ENCODE measurements around the gene GFRA1.

The GFRA1 gene

DNA sequence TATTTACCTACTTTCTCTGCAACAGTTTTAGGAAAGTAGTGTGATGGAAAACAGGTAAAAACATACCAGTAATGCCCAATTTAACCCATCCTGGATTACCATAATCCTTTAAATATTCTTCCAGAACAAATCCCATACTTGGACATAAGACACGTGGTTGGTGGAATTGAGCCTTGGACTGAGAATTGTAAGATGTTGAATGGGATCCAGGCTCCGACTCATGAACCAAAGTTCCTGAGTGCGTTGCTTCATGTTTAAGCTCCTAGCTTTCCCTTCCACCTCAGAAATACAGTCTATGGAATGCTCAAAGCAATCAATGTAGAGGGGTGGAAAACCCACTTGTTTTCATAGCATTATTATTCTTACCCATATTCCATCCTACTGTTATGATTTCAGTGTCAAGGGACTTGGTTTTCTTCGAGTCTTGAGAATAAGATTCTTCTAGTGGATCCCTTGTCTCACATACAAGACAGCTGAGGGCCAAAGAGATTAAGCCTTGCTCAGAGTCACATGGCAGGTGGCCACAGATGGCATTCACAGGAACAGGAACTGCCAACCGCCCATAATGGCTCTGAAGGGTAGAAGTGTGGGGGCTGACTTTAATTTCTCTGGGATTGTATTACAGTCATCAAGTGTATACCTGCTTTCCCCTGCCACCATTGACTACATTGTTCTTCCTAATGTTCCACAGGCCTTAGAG, 171.2 kb downstream of the GFRA1 start:
- no peak for DNase-seq (ENCODE audit: low read depth)

DNA sequence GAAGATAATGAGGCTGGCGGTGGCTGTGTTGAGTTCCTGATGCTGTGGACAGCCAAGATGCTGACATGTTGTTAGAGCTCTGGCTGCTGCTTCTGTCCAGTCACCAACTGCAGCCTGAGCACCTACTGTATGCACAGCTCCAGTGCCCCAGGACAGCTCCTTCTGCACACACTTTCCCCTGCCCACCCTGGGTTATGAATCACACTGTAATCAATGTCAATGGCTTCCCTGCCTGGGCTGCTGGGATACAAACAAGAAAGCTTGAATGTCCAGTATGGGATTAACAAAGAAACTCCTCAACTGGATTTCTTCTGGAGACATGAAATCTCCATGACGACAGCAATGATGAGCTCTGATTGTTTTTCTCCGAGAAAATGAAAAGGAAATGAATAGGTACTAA, 172.0 kb downstream of the GFRA1 start:
- no peak for DNase-seq (ENCODE audit: low read depth)

DNA sequence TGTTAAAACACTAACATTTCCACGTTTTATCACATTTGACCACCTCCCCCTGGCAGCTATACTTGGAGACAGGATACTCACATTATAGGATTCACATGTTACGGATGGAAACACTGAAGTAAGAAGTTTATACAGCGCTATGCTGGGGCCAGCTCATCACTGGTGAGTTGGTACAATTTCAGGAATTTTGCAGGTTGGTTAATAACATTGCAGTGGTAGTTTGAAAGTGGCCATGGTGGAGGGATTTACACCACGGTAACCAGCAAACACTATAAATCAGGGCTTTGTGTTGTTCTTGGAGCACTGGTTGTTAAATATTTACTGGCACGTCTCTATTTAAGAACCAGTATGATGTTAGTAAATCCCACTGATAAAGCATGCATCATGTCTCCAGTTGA, 174.0 kb downstream of the GFRA1 start:
- no peak for DNase-seq (ENCODE audit: low read depth)

DNA sequence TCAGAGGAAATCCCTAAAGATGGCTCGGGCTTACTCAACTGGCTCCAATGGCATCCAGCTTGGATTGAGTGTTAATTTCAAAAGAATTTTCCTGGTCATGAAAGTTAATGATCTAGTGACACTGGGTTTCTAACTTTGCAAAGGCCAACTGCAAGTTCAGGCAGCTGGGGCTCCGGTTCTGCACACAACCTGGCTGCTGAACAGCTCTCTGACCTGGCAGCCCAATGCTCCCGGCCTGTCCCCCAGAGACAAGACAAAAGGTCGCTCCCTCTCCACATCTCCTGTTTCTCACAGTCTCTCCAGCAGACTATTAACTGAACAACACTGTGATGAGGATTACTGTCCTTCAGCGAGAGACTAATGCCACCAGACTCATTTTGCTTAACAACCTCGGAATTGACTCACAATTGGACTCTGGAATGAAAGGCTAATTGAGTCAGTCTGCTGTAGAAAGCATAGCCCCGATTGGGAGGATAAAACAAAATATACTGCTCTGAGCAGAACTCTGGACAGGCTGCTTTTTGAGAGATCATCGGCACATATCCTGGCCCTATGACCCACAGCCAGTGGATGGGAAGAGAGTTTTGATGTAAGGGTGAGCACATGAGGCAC, 174.5 kb downstream of the GFRA1 start:
- DNase-seq (ENCODE audit: low read depth) = no peak

DNA sequence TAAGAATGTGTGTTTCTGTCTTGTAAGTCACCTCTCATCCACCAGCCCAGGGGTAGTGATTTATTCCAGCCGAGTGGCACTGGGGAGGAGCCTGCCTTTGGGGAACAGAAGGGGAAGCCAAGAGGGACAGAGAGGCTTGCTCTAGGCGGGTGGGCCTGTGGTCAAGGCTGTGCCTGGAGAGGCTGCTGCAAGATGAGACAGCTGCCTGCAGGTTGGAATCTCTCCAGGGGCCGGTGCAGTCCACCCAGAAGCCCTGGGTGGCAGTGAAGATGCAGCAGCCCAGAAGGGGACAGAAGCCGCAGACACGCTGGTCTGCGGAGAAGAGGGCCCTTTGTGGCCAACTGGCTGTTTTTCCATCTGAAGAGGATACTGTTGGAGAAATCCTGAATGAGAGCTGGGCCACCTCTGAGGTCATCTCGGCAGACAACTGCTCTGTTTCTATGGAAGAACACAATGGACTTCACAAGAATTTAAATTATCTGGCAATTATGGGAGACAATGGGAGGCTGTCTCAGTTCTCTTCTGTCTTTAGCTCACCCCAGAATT, 175.7 kb downstream of the GFRA1 start:
- no peak for DNase-seq (ENCODE audit: low read depth)

DNA sequence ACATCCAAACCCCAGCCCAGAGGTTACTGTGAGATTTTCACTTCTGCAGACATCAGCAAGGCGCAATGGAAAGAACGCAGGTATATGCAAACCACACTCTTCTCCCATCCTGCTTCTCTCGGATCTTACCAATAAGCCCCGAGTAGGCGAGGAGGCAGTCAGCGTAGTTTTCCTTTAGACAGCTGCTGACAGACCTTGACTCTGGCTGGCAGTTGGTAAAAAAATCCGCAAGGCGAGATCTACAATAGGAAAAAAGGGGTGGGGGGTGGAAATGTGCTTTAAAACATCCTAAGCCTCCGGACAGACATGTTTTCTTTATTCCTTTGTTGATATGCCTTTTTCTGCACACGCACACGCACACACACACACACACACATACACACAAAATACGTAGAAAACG, 176.5 kb downstream of the GFRA1 start:
- DNase-seq (ENCODE audit: low read depth) = no peak

DNA sequence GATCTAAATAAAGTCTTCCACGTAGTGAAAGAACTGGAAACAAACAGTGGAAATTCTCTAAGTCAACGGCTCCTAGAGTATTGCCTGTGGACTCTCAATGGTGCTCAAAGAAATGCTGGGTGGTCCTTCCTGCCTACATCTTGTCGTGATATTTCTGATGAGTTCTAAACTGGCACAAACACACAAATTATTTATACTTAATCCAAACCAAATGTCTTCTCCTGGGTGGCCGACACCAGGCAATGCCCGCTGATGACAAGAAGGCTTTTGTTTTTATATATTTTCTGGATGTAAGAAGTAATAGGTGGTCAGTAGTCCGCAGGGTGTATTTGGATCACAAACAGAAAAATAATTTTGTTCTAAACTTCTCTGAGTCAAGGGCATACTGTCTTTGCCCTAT, 178.7 kb downstream of the GFRA1 start:
- DNase-seq (ENCODE audit: low read depth) = no peak

DNA sequence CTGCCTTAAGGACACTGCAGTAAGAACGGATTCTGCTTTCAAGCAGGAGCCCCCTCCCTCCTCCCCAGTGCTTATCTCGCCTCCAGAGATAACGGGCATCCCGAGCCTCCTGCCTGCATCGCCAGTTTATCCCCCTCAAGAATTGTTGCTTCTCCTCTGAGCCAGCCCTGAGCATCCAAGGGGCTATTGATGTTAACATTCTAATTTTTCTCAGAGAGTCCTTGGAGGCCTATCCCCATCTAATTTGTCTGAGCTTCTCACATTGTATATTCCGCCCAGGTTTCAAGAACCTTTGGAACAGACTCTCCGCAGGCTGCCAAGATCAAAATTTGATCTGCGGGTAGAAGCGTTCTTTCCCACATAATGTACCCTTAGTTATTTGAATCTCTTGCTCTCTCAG, 180.0 kb downstream of the GFRA1 start:
- DNase-seq (ENCODE audit: low read depth) = no peak

DNA sequence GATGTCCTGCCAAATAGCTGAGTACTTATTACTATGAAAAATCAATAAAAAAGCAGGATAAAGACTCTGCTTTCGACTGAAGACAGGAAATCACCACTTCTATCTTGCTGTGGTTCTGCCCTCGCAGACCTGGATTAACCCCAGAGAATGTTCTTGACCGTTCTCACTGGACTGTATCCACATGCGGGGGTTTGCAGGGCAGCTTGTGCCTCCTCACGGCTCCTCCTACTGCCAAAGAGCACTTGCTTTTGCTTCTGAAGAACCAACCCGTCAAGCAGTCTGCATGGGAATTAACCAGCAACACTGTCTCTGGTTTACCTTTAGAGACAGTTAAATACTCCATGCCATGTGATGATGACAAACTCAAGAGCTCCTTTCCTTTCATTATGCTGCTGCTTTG, 184.0 kb downstream of the GFRA1 start:
- no peak for DNase-seq (ENCODE audit: low read depth)

DNA sequence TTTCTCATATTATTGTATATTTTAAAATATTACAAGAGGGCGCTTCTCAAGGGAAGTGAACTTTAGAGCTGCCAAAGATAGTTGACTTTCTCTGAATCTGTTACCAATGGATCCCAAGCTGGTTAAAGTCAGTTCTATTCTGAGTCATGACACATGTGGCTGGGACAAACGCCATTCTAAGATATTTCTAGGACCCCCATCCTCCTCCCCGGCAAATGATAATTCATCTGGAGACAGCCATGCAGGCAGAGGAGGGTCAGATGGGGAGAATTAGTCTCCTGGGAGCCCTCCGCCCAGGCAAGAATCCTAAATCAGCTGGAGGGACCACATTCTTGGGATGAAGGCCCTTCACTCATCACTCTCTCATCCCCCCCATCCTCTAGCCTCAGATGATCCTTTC, 187.7 kb downstream of the GFRA1 start:
- DNase-seq (ENCODE audit: low read depth) = no peak

DNA sequence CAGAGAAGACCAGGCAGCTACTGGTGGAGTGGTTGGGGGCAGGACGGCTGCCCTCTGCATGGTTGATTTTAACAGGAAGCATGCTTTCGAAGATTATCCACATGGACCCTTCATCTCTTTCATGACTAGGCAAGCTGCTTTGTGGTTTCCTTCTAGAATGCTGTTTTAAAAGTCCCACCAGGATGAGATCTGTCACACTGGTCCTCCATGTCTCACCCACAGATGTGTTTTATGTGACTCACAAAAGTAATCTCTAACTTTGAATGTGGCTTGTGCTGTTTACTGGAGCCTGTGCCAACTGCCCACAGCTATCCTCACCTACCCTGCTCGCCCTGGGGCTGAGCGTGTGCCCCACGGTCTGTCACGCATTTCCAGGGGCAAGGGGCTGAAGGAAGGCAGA, 188.8 kb downstream of the GFRA1 start:
- no peak for DNase-seq (ENCODE audit: low read depth)

DNA sequence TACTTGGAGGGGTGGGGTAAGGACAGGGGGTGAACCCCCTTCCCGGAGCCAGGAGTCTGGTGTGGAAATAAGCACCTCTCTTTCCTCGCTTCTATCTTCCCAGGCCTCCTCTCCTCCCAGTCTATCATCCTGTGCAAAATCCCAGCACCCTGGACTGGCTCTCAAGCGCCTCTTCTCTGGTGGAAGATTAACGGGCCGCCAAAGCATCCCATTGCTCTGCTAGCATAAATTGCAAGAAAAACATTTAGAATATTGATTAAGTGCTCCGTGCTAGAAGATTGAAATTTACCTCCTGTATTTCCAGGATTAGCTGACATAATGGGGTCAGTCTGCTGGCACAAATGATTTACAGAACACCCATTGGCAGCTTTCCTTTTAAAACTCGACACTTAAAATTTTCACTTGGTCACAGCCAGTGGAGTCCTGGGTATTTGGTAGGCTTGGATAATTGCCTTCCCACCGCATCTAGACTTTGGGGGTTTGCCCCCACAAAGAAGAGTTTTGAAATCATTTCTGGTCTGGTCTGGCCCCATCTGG, 189.7 kb downstream of the GFRA1 start:
- DNase-seq (ENCODE audit: low read depth) = no peak

DNA sequence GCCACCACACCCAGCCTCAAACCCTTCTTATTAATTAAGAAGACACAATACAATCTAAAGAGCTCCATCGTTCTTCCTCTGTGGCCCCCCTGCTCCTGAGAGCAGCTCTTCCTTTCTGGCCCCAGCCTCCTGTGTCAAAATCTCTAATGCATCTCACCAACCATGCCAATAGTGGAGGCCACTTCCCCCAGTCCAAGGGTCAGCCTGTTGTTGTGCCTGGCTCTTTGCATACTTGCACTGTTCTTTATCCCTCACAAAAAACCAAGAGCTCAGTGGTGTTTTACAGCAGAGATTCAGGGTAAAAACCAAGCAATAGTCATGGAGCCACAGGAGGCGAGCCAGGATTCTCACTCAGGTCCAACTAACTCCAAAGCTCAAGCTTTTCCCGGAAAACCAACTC, 190.2 kb downstream of the GFRA1 start:
- no peak for DNase-seq (ENCODE audit: low read depth)

DNA sequence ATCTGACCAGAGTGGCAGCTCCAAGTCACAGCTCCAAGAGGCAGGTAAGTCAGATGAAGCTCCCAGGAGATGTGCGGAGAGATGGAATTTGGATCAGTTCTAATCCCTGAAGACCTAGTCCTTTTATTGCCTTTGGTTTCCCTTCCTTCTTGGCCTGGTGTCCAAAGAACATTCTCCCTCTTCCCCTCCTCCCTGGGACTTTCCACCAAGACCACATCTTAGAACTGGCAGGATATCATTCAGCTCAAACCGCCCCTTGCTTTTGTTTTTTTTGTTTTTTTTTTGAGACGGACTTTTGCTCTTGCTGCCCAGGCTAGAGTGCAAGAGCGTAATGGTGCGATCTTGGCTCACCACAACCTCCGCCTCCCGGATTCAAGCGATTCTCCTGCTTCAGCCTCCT, 190.8 kb downstream of the GFRA1 start:
- DNase-seq (ENCODE audit: low read depth) = no peak

DNA sequence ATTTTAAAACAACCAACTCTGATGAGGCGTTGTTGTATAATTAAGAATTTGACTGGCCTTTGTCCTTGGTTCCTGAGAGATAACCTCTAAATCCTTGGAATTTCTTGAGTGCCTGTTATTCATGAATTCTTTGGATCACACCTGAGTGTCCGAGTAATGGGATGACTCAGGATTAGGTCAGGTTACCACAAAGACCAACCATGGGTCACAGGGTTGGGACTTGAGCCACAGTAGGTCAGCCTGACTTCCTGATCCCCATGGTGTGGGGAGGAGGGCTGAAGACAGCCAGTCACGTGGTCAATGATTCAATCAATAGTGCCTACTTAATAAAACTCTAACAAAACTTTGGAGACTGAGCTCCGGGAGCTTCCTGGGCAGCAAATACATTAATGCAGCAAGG, 192.5 kb downstream of the GFRA1 start:
- no peak for DNase-seq (ENCODE audit: low read depth)

DNA sequence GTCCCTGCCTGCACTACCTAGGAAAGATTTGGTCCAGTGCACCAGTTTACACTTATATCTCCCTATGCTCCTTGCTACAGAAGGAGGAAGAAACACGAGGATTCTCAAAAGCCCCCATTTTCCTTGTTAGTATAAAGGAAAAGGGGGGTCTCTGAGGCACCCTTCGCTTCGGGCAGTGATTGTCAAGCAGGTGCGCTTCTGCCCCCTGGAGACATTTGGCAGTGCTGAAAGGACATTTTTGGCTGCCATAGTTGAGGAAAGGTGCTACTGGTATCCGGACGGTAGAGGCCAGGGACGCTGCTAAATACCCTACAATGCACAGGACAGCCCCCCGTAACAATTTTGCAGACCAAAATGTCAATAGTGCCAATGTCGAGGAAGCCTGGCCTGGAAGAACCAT, 193.7 kb downstream of the GFRA1 start:
- DNase-seq (ENCODE audit: low read depth) = no peak

DNA sequence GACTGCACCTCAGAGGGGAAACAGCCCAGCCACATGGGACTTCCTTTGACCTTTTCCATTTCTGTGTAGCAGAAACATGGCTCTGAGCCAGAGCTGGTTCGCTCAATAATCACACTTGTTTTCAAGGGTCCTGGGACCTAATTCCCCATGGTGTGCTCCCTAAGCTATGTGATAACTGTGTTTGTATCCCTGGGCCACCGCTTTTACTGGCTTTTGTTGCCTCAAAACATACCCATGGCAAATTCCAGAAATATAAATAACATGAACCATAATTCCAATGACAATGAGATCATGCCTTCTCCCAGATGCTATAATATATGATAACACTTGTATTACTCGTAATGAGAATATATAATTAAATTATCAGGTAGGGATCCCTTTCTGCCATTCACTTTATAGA, 196.4 kb downstream of the GFRA1 start:
- no peak for DNase-seq (ENCODE audit: low read depth)

DNA sequence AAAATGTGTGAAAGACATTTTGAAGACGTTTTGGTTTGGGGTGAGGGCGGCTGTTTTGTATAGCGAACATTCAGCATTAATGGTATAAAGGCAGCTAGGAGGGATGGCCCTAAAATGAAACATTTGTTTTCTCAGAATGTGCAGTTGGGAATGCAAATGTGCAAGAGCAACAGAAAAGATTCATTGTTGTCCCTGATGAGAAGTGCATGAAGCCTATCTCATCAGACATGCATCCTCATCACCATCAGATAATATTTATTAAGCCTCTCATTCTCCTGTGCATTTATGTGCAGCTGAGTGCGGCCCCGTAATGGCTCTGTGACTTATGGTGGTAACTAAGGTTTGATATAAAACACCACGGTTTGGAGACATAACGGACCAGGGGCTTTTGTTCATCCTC, 199.5 kb downstream of the GFRA1 start:
- no peak for DNase-seq (ENCODE audit: low read depth)

DNA sequence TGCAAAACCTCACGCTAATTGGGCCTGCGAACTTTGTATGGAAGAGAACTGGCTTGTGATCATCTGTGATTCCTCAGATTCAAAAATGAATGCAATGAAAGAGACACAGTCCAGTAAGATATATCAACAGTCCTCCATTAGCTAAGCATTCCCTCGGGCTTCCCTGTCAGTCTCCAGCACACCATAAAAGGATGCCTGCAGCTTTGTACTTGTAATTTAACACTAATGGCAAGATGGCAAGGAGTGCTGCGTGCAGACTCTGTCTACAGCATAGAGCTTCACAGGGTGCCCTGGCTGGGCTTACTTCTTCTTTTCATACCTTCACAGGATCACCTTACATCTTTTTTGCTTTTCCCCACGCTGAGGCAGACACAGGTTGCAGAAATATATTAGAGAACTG, 200.0 kb downstream of the GFRA1 start:
- no peak for DNase-seq (ENCODE audit: low read depth)

DNA sequence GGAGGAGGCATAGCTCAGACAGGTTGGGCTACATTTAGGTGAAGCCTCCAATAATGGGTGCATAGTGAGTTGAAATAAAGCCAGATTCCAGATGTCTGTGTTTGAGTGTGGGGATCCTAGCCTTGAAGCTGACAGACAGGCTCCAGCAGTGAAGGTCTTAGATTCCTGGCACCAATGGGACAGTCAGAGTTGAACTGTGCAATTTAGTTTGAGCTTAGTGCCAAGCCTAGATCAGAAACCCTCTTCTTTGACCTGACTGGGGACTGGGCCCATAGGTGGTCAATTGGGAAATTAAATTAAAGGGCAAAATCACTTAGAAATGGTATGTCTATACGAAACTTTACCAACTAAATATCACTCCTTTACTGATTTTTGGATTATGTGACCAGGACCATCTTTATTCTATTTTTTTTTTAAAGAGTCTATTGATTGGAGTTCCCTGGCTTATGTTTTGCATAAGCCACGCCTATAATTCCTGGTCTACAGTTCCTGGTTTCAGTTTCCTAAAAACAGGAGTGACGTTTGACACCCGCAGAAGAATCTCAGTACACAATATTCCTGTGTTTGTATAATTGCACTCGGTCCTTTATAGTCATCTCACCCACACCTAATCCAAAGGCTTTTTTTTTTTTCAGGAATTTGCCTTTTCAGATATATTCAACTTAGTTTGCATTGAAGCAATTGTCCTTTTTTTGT, 201.4 kb downstream of the GFRA1 start:
- no peak for DNase-seq (ENCODE audit: low read depth)

DNA sequence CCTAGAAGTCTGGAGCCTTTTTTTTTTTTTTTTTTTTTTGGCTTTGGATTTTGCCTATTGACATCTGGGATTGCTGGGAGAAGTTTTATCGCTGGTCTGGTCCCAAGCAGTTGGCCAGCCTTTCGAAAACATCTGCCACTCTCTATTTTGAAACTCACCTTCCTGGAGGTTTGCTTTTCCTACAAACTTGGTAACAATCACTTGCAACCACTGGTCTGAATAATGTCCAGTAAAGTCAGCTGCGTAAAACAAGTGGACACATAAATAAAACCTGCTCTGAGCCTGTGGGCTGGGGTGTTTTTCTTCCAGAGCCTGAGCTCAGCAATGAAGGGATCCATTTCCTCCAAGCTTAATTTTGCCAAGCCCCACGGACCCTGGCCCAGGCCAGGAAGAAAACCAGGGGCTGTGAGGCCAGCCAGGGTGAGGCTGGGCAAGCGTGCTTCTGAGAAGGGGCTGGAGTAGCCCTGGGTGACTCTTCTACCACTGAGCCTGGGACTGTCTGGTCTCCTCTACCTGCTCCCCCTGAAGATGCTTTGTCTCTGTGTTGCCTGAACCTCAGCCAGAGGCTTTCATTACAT, 202.2 kb downstream of the GFRA1 start:
- DNase-seq (ENCODE audit: low read depth) = no peak

DNA sequence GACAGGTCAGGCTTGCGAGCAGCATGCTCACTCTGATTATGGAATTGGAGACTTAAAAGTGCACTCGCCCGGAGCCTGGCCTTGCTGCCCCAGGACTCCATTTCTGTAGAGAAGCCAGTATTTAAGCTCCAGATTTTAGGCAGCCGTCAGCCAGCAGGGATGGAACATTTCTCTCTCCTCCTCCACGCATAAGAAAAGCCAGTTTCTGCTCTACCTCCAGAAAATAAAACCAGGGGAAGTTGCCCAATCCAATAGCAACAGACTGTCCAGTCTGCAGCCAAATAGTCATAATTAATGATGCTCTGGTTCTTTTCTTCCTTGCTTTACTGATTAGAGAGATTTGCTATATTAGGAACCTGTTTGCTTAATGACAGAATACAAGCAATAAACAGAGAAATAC, 203.2 kb downstream of the GFRA1 start:
- no peak for DNase-seq (ENCODE audit: low read depth)

DNA sequence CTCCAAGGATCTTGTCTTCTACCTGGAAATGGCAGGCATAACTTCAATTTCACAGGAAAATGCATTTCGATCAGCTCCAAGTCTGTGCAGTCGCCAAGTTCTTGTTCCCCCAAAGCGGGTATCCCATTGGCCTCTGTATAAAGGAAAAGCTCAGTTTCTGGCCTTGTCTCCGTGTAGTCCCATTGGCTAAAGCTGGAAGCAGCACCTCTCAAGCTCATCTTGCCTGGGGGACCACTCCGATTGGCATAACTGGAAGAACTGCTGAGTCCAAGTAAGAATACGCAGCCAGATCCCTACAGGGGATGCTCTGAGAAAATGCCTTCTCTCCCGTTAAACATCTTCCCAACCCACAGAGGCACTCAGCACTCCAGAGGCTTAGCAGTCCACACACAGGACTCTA, 205.2 kb downstream of the GFRA1 start:
- no peak for DNase-seq (ENCODE audit: low read depth)
